Stimulated activated CD4-positive, alpha-beta T cell treated with anti-CD3 and anti-CD28 coated beads, Interleukin-2, amount 100 ng/mL, for 4 hours (primary cell): ENCODE results near the gene KIF19.

Experiments used
- DNase-seq: peaks from one replicate; pipeline ENCODE4 v3.0.0-alpha.2; 2020; ENCODE audit warnings: low read depth

Gene KIF19

DNA sequence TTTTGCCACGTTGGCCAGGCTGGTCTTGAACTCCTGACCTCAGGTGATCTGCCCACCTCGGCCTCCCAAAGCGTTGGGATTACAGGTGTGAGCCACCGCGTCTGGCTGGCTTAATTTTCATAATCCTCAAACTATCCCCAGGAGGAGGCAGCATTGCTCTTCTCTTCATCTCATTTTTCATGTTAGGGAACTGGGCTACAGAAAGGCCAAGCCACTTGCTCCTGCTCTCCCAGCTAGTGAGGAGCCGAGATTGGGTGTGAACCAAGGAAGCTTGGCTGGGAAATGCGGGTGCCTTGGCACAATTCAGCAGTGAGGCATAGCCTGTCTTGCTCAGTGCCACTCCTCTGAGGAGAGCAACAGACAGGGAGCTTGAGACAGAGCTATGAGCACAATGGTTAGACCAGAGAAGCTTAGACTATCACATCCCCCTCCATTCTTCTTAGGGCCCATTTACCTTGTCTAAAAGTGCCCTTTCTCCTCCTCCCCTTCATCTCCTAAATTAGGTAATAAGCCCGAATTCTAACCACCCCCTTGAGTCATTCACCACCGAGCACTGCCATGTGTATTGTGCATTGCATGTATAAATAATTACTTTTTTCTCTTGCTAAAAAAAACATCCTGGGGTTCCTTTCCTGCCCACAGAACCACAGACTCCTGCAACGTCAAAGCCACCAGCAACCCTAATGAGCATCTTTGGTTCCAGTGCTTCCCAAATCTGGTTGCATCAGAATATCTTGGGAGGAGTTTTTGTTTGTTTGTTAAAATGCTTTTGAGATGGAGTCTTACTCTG, 20.0 kb upstream of the KIF19 start:
- no peak for DNase-seq

DNA sequence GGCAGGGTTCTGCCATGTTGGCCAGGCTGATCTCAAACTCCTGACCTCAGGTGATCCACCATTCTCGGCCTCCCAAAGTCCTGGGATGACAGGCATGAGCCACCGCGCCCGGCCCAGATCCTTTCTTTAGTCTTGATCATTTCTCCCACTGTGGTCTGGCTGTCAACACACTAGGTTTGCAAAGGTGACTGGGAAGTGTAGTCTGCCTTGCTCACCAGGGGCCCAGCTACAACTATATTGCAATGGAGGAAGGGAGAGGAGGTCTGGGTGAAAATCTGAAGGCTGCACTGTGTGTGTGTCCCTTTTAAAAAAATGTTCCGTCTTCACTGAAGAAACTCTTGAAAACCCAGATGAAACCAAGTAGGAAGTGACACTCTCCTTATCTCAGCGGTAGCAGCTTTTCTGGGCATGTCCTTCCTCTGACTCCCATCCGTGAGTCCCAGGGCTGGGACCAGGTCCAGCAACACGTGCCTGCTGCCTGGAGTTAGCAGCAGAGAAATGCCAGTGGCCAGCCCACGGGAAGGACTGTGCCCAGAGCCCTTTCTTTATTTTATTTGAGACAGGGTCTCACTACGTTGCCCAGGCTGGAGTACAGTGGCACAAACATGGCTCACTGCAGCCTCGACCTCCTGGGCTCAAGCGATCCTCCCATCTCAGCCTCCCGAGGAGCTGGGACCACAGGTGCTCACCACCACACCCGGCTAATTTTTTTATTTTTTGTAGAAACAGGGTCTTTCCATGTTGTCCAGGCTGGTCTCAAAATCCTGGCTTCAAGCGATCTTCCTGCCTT, 17.8 kb upstream of the KIF19 start:
- no peak for DNase-seq

DNA sequence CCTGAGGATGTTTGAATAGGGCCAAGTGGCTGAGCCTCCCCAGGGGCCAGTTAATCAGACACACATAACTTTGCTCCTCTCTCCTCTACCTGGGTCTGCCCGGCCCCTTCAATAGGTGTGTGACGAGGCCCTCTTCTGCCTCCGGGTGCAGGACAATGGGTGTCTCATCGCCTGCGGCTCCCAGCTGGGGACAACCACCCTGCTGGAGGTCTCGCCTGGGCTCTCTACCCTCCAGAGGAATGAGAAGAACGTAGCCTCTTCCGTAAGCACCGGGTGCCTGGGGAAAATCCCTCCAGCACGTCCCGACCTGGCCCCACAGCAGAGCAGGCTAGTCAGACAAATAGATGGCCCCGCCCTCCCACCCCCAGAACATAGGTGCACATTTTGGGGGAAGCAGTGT, 16.1 kb upstream of the KIF19 start:
- DNase-seq: no peak

DNA sequence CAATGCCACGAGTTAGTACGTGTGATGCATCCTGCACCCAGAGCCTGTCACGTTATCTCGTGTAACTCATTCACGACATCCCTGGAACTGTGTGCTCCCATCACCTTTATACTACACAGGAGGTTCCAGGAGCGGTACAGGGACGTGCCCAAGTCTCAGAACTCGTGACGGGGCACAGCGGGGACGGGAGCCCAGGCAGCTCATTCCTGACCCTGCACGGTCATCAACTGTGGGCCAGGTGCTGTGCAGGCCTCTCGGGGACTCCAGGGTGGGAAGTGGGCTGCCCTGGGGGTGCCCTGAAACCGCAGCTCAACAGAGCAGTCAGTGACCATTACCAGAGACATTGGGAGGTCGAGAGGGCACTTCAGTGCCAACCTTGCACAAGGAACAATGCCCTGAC, 11.1 kb upstream of the KIF19 start:
- DNase-seq: no peak

DNA sequence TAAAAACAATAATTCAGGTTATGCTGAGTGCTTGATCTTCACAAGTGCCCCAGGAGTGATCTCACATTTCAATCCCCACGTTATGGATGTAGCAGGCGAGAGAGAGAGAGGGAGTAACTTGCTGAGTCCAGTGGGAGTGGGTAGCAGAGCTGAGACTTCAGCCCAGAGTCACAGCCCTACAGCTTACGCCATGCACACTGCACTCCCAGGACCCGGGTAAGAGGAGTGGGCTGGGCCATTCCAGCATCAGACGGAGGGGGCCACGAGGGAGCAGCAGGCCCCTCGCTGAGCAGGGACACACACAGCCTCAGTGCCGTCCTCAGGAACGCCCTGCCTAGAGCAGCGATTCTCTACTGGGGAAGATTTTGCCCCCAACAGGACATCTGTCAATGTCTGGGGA, 9.8 kb upstream of the KIF19 start:
- no peak for DNase-seq

DNA sequence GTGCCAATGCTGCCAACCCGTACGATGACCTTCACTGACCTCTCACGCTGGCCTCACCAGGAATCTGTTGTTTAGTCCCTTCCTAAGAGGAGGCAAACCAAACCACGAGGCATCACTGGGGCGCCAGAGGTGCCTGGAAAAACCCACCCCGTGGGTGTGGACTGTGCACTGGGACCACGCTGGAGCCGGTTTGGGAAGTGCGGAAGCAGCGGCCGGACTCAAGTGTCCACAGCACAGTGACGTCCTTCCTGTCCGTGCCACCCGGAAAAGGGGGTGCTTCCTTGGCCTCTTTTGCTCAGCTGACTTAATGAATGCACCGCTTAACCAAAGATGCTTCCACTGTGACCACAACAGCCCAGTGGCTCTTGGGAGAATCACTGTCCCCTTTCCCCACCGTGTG, 9.0 kb upstream of the KIF19 start:
- no peak for DNase-seq

DNA sequence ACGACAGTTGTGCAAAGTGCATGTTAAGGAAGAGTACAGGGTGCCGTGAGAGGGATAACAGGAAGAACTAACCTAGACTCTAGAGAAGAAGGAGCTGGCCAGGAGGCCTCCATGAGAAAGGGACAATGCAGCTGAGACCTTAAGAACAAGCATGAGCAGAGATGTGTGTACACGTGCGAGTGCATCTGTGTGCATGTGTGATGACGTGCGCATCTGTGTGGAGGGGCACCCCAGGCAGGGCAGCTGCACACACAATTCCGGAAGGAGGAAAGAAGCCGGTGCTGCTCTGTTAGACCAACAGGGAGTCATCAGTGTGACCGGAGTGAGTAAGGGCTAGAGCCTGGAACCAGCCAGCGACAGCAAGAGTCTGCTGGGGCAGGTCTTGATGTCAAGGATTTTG, 7.6 kb upstream of the KIF19 start:
- DNase-seq: no peak

DNA sequence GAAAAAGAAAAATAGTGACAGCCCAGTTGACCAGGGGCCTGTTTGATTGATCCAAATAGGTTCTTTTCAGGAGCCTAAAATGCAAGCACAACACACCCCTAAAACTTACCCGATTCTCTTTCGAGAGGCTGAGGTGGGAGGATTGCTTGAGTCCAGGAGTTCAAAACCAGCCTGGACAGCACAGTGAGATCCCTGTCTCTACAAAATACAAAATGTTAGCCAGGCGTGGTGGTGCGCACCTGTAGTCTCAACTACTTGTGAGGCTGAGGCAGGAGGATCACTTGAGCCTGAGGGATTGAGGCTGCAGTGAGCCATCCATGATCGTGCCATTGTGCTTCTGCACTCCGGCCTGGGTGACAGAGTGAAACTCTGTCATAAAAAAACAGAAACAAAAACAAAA, 1.5 kb upstream of the KIF19 start:
- DNase-seq: no peak

DNA sequence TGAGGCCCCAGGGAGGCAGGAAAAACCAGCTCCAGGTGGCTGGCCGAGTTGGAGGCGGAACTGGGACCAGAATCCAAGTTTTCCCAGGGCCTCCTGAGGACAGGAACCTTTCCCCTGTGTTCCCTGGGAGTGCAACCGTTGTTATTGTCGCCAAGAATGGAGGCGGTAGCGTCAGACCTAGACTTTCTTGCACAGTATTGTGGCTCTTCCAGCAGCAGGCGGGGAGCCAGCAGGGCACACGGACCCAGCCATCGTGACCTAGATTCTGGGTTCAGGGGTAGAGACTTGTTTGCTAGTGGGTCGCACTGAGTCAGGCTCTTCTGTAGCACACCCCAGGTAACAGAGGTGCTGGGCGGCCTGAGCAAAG, 667 bp upstream of the KIF19 start:
- DNase-seq: no peak

DNA sequence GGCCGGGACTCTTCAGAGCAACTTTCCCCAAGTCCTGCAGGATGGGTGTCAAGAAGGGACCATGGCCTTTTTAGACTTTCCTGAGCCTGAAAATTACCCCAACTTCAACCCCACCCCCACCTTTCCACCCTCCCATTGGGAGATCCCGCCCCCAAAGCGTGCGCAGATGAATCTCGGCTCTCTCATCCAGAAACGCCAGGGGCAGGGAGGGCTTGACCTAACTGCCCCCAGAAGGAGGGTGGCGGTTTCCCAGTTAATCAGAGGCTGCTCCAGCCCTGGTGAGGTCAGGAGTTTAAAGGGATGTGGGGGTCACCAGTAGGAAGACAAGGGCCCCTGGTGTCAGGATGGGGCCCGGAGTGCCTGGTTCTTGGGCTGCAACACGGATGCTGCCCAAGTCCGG, 480 bp downstream of the KIF19 start:
- DNase-seq: no peak

DNA sequence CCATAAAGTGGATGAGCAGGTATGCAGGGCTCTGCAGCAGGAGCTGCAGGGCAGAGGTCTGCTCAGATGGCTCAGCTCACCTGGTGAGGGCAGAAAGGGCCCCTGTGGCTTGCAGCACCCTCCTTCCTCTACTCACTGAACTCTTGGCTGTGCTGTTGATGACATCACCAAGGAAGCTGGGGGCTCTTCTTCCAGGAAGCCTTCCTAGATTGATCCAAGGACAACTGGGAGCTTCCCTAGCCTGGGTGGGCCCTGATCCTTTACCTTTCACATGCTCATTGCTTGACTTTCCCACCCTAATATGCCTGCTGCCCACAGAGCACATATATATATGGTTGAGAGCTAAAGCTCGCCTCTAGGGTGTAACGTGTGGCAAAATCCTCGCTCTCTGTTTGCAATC, 2.5 kb downstream of the KIF19 start:
- DNase-seq: no peak

DNA sequence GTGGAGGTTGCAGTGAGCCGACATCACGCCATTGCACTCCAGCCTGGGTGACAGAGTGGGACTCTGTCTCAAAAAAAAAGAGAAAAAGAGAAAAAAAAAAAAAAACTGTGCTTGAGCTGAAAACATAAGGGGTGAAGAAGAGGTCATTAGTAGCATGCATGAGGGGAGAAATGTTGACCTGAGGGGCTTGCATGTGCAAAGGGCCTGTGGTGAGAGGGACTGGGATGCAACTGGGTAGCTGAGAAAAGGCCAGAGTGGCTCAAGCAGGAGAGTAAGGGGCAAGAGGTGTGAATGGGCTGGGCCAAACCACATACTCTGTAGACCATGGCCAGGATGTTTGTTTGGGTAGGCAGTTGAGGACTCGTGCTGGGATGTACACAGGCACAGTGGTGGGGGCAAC, 3.4 kb downstream of the KIF19 start:
- DNase-seq: no peak

DNA sequence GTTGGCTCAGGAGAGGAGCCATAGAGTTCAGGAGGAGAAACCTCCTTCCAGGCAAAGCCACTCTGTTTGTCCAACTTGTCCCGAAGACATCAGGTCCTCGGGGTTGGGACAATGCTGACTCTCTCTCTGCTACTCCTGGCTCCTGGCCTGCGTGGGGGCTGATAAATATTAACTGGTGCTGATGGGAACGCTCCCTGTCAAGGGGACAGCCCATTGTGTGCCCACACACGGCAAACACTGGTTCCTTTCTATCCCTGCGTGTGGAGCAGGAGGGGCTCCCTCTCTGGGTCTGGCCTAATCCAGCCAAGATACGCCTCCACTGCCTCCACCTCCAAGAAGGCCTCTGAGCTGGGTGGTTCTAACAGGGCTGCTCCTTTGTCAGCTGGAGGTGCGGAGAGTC, 4.4 kb downstream of the KIF19 start:
- DNase-seq: no peak

DNA sequence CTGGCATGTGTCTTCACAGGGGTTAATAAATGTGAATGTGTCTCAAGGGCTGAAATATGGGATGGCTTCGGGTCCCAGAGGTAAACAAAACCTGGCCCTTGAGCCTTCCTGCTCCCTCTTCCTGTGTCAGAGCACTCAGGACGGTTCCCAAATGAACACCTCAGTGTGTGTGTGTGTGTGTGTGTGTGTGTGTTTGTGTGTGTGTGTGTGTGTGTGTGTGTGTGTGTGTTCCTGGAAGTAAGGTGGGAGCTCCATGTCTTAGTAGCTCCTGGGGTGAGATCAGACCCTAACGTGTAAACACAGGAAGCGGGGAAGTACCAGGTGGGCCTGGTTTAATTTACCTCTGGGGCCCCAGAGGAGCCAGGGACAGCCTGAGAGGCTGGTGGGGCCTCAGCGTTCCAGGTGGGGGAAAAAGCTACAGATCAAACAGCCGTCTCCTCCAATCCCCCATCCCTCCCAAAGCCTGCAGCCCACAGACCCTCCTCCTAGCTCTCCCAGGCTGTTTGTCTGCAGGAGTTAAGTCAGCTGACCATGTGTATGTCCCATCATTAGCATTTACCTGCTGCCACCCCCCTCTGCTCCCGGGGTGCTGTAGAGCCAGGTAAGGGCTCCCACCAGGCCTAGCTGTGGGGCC, 6.1 kb downstream of the KIF19 start:
- no peak for DNase-seq

DNA sequence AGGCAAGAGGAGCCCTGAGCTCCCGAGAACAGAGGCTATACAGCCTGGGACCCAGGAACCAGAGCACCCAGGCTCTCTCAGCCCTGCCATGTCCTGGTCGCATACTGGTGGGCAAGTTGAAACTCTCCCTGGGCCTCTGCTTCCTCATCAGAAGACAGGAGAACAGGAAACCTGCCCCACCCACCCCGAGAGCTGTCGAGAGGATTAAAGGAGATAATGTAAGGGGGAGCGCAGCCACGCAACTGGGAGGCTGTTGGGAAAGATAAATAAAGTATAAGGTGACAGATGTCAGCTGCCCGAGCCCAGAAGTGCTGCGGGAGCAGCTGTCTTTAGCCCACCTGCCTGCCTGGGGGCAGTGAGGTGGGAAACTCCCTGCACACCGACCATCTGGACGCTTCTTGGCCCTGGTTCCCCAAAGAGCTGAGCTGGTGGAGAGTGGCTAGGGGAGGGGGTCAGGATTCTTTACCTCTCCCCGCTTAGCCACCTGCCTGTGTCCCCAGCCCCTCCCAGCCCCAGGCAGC, 6.8 kb downstream of the KIF19 start:
- DNase-seq: no peak

DNA sequence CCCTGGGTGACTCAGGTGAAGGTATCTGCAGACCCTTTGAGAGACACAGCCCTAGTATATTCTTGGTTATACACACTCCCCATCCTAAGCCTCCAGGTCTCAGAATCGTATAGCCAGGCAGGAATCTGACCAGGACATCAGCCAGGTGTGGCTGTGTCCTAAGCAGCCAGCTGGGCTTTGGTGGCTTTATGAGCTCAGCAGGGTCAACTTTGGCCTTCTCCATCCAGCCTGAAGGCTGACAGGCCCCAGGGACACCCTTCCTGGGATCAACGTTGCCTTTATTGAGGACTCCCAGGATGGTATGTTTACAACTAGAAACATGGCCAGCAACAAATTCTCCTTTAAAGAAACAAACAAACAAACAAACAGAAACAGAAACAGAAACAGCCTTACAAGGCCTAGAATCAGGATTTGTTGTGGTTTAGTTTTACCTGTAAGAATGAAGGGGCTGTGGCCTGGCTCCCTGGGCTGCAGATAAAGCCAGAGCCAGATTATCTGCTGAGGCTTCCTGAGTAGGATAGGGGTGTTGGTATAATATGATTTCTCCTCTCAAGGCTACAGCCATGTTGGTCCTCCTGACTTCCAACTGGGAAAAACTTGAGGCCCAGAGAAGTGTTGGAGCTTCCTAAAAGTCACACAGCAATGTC, 8.5 kb downstream of the KIF19 start:
- no peak for DNase-seq

DNA sequence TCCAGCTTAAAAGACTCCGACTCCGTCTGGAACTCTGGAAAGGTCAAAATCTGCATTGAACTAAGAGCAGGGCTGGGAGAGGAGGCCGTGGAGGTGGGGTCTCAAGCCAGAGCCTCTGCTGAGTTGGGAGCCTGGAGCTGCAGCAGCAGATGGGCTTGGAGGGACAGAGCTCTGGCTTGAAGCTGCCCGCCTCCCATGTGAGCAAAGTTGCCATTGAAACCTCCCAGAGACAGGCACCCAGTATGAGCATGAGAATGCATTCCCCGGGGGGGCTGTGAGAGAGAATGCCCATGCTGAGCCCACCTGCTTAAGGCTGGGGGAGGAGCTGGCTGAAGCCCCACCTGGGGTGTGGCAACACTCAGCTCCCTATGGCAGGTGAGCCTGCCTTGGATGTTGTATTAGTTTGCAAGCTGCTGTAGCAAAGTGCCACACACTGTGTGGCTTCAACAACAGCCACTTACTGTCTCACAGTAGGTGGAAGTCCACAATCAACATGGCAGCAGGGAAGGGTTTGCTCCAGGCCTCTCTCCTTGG, 9.6 kb downstream of the KIF19 start:
- no peak for DNase-seq

DNA sequence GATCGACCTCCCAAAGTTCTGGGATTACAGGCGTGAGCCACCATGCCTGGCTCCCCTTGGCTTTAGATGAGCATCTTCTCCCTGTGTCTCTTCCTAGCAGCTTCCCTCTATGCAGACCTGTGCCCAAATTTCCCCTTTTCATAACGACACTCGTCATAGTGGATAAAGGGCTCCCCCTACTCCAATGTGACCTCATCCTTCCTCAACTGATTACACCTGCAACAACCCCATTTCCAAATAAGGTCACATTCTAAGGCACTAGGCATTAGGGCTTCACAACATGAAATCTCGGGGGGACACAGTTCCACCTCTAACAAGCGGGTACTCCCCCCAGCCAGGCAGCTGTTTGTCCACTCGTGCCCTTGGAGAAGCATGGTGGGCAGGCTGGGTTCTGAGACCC, 10.3 kb downstream of the KIF19 start:
- no peak for DNase-seq

DNA sequence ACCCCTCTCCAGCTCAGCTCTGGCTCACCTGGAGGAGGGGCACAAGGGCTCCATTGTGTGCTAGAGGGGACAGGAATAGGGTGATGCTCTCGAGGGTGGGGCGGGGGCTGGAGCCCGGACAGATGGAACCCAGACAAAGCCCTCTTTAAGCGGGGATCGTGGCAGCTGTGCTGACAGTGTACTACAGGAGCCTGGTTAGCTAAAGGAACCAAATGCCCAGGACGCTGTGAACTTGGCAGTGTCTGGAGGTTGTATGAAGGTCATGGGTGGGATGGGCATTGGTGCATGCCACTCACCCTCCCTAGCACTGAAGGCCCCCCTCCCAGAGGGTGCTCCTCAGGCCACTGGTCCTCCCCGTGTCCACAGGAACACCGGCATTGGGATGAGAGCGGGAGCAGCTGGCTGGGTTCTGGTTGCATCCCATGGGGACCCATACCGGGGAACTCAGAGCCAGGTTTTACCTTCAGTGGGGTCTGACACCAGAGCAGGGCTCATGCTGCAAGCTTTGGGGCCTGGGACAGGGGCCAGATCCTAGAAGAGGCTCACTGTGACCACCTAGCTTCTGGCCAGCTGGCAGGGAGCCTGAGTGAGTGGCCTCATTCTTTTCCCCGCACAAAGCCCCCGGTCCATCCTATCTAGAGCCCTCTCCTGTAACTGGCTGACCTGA, 11.9 kb downstream of the KIF19 start:
- DNase-seq: no peak

DNA sequence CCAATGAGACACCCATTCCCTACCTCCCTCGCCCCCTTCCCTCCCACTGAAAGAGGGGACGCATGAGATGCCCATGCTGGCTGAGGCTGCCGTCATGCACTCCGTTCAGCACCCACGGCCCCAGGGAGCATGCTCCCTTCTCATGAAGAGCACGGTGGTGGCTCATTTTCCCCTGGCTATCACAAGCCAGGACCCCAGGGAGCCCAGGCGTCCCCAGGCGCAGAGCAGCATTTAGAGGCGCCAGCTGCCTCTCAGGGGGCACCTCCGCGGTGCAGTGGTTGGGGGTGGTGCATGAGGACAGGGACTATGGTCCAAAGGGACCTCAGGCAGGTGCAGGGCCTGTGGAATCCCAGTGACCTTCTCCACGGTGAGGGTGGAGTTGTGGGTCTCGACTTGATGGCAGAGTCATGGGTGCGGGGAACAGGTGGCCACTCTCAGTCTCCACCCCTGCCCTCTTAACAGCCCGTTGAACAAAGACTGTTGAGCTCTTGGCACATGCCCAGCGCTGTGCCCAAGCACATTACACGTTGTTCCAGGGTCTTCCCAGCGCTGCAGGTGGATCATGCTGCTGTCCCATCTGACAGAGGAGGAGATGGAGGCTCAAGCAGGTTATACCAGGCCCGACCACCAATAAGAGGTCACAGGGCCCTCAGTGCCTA, 13.6 kb downstream of the KIF19 start:
- DNase-seq: no peak

DNA sequence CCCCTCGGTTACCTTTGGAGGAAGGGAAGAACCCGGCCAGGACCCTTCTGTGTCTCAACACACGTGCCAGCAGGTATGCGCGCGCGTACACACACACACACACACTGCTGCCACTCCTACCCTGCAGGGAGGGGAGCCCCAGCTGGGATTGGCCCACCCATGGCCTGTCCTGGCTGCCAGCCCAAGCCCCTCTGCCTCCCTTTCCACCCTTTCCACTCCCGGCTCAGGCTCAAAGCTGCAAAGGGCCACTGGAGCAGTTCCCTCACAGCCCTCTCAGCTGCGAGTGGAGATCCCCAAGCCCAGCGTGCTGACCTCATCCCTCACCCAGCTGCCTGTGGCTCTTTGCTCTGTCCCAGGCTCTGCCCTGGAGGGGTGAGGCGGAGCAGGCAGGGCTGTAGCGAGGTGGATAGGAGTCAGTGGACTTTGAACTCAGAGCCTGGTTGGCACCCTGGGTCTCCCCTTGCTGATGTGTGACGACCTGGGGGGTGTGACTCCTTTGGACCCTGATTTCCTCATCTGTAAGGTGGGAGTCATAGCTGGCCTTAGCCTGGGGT, 14.5 kb downstream of the KIF19 start:
- no peak for DNase-seq
